NCI-H2029 (cell line): Measurements from ENCODE around the gene HIF1AN.

Experiments used
- DNase-seq: peaks from one replicate; lab custom pipeline; 2025; lab: John Stamatoyannopoulos, UW

HIF1AN gene

GRCh38 chr10:100535715-100536353, at the start of gene HIF1AN:
Gene HIF1AN, plus strand, starts transcription at chr10:100535943. Its CDS starts 16 bp downstream, at chr10:100535959.
- peak; percentile 81 for DNase-seq

DNA sequence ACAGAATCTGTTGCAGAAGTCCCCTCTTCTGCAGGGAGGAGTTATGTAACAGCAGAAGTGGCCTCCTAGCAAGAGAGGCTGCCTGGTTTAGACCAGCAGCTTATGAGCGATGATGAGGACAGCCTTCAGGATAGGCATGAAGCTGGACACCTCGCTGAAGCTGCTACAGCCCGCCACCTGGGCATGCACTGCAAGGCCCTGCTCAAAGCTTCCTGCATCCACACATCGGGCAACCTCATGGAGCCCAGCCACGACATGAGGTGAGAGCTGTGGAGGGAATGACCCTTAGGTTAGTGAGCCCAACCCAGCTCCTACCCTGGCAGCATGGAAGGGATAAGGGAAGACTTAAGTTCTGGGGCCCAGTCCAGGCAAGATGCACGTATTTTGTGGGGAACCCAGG, 48.2 kb upstream of the HIF1AN start:
- no peak for DNase-seq

- DNase-seq: no peak
Observed at GRCh38 chr10:100489396-100489795, 46.3 kb upstream of the HIF1AN start.

DNA sequence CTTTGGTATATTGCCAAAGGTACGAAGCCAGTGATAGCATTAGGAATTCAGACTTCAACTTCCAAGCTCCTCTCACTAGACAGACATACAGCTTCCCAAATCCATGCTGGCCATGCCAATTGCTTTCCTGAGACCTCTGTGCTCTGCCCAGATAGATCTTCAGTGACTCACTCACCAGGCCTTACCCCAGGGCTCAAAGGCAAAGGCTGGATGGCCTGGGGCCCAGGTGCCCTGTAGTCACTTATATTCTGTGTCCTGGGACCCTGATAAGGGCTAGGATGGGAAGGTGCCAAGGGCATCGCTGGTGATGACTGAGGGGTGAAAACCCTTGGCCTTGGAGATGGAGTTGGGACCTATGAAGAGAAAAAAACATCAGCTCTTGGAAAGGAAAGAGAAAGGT, 45.2 kb upstream of the HIF1AN start:
- no peak for DNase-seq

DNA sequence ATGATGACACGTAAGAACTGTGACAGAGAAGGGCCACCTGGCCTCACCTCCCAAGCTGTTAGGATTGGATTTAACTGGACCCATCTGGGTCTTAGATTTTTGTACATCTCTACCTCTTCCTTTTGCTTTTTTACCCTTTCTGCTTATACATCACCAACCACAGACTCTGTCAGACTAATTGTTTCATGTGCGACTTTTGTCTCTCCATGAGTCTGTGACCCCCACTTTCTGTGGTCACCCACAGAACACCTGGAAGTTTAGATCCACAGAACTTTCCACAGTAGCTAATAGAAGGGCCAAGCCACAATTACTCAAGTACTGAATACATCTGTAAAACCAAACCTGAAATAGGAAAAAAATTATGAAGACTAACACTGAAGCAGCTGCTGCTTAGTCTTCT, 39.2 kb upstream of the HIF1AN start:
- no peak for DNase-seq

DNA sequence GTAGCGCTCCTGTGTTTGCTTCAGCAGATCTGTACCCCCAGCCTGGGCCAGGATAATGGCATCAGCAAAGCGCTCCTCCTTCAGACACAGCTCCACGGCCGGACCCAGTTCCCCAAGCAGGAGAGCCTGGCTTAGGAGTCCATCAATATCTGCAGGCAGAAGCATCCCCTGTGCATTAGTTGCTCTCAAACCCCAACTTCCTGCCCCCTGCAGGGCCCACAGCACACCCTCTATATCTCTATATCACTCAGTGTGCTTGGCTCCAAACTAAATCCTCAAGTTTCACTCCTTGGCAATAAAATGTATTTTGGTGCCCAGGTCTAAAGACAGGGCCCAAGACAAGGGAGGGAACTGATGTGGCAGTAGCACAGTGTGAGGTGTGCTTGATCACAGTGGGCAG, 37.7 kb upstream of the HIF1AN start:
- no peak for DNase-seq

DNA sequence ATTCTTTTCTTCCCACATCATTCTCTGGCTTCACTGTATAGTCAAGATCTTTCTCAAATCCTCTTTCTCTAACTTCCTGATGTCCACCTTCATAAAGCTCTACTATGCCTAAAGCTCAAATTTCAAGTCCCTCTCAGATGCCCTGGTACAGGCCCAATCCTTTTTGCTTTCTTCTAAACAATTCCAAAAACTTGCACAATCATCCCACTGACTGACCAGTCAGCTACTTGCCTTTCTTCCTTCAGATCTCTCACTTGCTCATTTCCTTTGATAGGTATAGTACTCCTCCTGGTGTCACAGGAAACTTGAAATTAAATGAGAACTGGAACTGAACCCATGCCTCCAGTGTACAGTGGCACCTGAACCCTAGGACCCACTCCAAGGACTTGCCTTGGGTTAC, 34.3 kb upstream of the HIF1AN start:
- DNase-seq: no peak

DNA sequence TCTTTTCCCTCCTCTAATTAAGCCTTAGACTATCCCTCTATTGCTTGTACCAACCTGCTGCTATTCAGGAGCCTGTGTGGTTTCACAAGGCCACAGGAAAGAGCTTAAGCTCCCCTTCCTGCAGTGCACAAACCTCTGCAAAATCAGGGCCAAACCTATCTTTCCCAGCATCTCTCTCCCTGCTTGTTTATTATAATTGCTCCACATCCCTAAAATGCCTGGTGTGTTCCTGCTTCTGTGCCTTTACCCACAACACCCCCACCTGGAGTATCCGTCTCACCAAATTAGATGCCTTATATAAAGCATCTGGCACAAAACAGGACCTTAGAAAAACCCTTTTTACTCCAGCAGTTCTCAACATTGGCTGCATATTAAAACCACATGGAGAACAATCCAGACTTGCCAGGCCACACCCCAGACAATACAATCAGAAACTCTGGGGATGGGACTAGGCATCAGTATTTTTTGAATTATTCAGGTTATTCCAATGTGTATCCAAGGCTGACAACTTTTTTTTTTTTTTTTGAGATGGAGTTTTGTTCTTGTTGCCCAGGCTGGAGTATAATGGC, 32.7 kb upstream of the HIF1AN start:
- DNase-seq: no peak

- DNase-seq: no peak
Observed at GRCh38 chr10:100504096-100504495, 31.6 kb upstream of the HIF1AN start.

DNA sequence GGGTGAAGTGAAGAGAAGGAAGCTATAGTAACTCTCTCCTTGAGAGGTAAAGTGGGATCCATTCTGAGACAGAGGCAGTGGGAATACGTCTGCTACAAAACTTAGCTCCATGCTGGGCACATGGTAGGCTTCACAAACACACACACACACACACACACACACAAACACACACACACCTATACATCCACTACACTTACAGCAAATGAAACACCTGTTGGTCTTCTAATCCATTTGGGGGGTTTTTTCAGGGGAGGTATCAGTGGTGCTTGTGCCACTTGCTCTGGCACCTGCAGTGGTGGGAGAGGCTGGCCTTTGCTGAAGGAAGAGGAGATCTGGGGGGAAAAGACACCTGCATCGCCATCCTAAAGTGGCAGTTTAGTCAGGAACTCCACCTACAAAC, 30.6 kb upstream of the HIF1AN start:
- no peak for DNase-seq

- no peak for DNase-seq
Observed at GRCh38 chr10:100506596-100507356, 29.0 kb upstream of the HIF1AN start.

DNA sequence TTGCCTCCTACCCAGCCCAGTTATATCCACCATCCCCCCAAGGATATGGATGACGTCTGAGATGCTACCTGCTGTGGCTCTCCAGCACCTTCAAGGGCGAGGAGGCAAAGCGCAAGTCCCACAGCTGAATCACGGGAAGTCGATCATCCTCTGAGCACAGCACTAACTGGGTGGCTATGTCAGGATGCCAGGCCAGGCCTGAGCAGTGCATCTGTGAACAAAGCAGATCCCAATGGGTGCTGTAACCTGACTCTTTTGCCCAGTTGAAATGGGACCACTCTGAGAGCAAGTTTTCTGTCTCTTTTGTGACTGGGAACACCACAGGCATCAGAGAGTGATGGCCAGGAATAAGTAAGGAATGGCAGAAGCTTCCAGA, 28.4 kb upstream of the HIF1AN start:
- DNase-seq: no peak

DNA sequence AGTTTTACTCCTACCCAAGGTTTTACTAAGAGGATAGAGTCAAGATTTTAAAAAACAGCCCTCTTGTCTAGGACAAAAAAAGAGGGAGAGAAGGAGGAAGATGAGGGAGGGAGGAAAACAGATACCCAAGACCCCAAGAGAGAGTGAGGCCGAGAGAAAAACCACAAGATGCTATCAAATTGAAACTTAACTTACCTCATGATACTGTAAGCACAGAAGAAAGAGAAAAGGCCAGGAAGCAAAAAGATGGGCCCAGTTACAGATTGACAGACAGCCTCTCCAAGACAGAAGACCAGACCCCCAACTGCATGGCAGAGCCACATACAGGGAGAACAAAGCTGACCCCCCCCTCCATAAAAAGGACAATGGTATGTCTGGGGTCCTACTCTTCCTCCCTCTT, 27.5 kb upstream of the HIF1AN start:
- DNase-seq: no peak

DNA sequence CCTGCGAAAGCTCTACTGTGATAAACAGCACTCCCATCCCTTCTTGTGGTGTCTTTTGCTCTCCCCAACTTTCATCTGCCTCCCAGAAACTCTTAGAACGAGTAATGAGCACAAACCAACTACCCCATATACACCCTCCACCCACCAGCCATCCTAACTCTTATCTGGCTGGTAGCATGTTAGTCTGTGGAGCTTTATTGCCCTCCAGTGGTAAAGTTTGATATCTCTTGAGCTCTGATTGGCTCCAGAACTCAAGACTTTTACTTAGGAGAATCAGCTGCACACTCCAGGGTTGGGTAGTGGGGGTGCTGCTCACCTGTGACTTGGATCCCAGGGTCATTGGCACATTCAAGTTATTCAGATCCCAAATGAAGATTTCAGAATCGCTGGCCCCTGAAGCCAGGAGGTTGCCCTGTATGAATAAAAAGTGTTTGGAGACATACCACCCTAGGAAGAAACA, 27.0 kb upstream of the HIF1AN start:
- DNase-seq: no peak

GRCh38 chr10:100509241-100509840, 26.4 kb upstream of the HIF1AN start:
- DNase-seq: no peak

GRCh38 chr10:100510533-100511308, 25.0 kb upstream of the HIF1AN start:
- DNase-seq: no peak

DNA sequence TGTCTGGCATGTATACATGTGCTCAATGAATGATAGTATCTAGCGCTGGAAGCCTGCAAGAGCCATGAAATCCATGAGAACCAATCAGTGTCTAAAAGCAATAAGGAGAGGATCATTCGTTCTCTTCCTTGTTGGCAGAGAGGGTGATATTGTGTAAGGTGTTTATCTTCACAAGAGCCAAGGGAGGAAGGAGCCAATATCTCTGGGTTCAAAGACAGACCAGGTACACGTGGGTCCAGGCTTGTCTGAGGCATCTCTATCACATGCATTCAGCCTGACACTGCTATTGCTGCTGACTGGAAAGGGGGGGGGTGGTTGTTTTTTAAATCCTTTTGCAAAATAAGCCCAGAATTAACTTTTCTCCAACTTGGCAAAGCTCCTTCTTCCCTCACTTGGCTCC, 20.1 kb upstream of the HIF1AN start:
- DNase-seq: no peak

- DNase-seq: no peak
Observed at GRCh38 chr10:100516847-100517246, 18.9 kb upstream of the HIF1AN start.

- DNase-seq: peak; percentile 4
Observed at GRCh38 chr10:100518761-100519241, 16.9 kb upstream of the HIF1AN start.

DNA sequence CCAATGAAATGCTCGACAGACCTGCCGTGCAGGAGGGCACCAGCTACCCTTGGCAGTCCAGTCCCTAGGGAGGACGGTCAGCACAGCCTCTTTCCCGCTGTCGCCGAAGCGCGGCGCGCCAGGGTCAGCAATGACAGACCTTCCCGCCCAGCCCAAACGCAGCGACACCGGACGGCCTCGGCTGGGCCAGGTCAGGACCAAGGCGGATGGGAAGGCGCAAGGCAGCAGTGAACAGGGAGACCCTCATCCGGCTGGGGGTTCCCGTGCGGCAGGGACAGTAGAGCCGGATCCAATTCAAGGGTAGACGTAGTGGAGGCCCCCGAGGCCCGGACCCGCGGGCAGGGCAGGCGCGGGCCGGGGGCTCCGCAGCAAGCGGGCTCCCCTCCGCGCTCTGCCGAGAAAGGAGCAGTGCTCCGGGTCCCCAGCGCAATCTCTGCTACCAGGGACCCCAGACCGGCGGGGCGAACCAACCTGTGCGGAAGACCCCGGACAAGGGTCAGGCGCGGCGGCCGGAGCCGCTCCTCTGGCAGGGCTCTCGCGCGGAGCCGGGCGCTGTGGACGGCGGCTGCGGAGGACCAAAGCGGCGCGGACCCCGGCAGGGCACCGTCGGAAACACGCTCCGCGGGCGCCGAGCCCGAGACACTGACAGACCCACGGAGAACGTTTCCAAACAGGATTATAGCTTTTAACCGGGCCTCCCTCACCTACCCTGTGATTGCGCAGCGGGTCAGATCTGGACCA, 16.3 kb upstream of the HIF1AN start, which contains the start of gene SEC31B:
Gene SEC31B (minus strand): TSS at position 551 of the 741 bp plus-strand sequence. CDS start 2,909 bp downstream, outside the sequence.
- DNase-seq: no peak

- DNase-seq: no peak
Observed at GRCh38 chr10:100520811-100521210, 14.9 kb upstream of the HIF1AN start.
